ENCODE data around the gene RAPGEF3.
A peak's percentile ranks its signal among the peaks of the same experiment; 100 is the strongest.

The RAPGEF3 gene

DNA sequence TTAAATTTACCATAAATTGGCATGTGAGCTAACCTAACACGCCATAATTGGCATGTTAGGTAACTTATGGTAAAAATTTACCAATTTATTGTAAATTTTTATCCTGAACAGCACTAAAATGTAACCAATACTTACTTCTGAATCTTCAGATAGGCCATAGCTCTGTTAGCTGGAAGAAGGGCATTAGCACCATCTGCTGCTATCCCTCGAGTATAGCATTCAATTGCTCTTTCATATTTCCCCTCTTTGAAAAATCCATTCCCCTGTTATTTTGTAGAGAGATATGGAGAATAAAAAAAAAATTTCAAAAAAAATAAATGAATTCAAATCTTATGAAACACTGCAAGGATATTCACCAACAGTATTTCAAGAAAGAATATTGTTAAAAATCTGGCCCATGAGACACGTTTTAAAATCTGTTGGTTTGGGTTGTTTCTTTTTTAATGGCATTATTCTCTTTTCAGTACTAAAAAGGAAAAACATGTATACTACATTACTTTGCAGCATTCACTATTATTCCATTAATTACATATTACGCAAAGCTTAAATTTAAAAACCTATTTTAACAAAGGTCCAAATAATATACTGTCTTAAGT is 71.9 kb downstream of the RAPGEF3 start:
- H3K36me3 ChIP-seq (replicated peaks), result peaks cover 5% of the 10 kb centered on the region
- H3K27me3 ChIP-seq (replicated peaks), result no peaks in the 10 kb centered on the region
- no peak overlapping the region for H3K27ac ChIP-seq
- DNase-seq, result peak; percentile 34
- TF ChIP-seq, protein P1, sequence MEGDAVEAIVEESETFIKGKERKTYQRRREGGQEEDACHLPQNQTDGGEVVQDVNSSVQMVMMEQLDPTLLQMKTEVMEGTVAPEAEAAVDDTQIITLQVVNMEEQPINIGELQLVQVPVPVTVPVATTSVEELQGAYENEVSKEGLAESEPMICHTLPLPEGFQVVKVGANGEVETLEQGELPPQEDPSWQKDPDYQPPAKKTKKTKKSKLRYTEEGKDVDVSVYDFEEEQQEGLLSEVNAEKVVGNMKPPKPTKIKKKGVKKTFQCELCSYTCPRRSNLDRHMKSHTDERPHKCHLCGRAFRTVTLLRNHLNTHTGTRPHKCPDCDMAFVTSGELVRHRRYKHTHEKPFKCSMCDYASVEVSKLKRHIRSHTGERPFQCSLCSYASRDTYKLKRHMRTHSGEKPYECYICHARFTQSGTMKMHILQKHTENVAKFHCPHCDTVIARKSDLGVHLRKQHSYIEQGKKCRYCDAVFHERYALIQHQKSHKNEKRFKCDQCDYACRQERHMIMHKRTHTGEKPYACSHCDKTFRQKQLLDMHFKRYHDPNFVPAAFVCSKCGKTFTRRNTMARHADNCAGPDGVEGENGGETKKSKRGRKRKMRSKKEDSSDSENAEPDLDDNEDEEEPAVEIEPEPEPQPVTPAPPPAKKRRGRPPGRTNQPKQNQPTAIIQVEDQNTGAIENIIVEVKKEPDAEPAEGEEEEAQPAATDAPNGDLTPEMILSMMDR (IDR thresholded peaks at IDR 0.05; ENCODE audit: low read depth, low read length, missing control alignments), result peak; percentile 73
- no peak overlapping the region for H3K4me3 ChIP-seq (ENCODE audit: low read depth, low read length)
- in situ Hi-C loops (cut with HindIII; ENCODE audit: low pct_ligation_motif_present, low sequenced_read_pairs), result no loop called here

Data from brain microvascular endothelial cell (primary cell).